Stimulated activated CD8-positive, alpha-beta memory T cell treated with anti-CD3 and anti-CD28 coated beads, Interleukin-4, amount 100 ng/mL, for 48 hours (primary cell): ENCODE data around the gene USH1G.
"Not testable (repeated sequence)": the region's sequence is repeated elsewhere in the genome, so short reads cannot be mapped to it uniquely, and the experiment has no call there.

ENCODE experiments used
- DNase-seq: peaks from one replicate; pipeline ENCODE4 v3.0.0-alpha.2; 2020

The USH1G gene

DNA sequence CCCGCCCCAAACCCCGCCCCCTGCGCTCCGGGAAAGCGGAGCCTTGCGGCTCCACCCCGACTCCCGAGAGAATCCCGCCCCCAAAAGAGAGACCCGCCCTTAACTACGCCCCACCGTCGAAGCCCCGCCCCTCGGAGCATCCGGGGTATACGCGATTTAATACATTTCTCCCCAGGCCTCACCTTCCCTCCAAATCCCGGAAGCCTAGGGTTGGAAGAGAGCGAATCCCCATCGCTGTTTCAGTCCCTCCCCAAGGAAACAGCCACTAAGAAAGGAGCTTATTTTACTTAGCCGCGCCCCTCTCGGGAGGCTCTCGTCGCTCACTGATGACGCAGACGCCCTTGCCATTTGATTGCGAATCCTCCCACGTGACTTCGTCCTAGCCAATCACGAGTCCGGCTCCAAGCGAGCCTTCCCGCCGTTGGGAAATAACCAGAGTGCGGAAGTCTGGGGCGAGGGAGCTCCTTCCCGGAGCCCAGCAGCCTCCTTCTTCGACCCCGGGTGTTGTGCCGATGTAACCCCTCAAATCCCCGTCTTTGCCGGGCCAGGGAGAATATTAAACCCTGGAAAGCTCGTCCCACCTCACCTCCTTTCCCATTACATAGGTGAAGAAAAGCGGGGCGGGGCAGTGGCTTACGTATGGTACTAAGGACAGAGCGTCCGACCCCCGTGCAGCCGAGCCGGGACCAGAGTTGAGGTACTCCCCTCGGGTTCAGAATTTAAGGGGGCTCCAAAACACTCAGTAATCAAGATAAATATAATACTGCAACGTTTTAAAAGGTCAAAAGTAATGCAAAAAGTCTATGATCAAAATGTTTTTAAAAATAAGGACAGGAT, 49.8 kb downstream of the USH1G start:
- DNase-seq: peak; percentile 100

DNA sequence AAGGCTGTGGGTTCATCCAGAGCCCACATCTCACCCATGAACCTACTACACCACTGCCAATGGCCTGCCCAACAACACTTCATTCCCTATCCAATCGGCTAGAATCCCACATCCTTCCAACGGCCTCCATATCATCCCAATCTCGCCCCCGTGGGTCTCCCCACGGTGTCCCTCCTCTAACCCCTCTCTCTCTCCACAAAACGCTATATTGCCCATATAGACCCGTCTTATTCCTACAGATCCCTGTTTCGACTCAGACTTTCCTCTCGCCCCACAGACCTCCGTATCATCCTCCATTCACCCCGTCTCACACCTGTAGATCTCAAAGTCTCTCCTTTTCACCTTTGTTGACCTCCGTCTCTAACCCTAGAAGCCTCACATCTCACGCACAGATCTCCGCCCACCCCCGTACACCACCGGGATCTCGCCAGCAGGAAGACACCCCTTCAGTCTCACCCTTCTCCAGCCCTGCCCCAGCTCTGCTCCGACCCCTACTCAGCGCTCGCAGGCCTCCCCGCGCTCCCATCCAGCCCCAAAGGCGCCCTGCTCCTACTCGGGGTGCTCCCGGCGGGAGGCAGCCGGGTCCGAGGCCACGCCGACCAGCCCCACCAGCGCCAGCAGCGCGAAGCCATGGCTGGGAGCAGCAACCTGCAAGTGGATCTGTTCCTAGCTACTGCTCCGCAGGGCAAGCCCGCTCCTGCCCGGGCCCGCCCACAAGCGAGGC, 50.6 kb downstream of the USH1G start, which contains the start of gene FDXR:
FDXR (minus strand) TSS at position 682 of the 724 bp plus-strand sequence; CDS start at position 632, 50 bp downstream.
- no peak for DNase-seq

DNA sequence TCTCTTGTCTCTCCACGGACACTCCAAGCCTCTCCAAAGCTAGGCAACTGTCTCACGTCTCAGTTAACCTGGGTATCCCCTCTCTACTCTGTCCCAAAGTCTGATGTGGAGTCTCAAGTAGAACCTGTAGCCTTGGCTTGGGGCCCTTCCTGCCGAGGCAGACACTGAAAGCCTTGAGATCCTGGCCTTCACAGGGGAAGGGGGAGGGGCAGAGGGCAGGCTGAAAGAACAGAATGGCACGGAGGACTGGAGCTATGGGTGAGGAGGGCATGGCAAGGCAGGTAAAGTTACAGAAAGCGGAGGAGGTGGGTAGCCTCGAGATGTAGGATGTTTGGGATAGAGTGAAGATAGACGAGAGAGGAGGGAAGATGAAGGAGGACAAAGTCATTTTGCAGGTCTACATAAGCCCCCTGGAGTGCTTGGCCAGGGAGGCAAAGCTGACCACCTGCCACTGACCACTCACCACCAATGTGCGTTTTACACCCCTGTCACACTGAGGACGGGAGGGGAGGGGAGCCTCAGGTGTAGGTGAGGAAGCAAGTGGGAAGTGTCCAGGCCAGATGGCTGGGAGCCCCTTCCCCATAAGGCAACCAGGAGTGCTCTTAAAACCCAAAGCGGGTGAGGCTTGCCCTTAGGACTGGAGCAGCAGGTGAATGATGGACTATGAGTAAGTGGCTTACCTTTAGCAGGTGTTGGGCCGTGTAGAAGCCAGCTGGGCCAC, 51.5 kb downstream of the USH1G start:
- no peak for DNase-seq

DNA sequence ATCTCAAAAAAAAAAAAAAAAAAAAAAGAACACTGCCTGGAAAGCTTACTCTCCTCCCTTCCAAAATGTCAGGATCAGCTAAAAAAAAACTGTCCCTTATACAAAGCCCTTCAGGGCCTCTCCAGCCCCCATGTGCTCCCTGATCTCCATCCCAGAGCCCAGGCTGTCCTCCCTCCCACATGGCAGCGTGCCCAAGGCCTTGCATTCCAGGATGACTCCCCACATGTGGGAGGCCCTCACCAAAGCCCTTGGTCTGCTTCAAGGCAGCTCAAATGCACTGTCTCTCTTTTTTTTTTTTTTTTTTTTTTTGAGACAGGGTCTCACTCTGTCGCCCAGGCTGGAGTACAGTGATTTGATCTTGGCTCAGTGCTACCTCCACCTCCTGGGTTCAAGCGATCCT, 52.5 kb downstream of the USH1G start:
- no peak for DNase-seq

DNA sequence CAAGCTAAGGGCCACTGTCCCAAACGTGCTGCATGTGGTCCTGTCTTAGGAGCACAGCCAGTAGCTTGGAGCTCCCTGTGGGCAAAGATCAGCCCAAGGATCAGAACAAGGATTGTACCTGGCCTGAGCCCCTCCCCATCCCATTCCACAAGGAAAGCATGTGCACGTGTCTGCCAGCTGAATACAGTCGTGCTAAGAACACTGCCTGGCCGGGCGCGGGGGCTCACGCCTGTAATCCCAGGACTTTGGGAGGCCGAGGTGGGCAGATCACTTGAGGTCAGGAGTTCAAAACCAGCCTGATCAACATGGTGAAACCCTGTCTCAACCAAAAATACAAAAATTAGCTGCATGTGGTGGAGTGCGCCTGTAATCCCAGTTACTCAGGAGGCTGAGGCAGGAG, 53.0 kb downstream of the USH1G start:
- DNase-seq: not testable (repeated sequence)

DNA sequence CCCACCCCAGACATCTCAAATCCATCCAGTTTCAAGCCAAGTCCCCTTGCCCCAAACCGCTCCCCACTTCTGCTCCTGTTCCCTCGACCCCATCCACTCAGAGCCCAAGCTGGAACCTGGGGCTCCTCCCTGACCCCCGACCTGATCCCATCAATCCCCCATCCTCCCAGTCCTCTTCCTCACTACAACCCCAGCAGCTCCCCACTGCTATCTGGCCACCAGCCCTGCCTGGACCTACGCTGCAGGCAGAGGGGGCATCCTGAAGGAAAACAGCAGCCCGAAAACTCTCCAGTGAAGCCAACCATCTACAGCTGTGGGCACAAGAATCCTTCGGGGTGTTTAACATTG, 54.2 kb downstream of the USH1G start:
- no peak for DNase-seq

DNA sequence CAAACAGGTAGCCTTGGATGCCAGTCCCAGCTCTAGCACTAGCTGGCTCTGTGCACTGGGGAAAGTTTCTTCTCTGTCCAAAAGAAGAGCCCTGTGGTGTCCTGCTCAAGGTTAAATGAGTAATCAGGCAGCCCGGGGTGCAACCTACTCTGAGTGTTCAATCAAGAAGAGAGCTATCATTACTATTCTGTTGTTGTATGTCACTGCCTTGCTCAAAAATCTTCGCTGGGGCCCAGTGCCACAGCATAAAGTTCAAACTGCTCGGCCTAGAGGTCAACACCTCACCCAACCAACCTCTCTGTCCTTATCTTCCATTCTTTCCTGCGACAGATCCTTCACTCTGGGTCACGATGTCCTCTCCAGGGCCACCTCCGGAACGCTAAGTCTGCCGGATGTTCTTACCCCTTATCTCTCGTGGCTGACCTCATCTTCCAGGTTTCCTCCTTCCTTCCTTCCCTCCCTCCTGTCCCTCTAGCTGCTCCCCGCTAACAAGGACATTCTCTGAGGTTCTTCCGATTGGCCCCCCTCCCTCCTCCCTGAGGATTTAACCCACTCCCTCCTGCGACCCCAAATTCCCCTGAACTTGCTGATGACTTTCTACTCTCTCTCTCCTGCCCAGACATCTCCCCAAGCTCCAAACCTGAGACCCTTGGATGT, 54.7 kb downstream of the USH1G start:
- DNase-seq: no peak

DNA sequence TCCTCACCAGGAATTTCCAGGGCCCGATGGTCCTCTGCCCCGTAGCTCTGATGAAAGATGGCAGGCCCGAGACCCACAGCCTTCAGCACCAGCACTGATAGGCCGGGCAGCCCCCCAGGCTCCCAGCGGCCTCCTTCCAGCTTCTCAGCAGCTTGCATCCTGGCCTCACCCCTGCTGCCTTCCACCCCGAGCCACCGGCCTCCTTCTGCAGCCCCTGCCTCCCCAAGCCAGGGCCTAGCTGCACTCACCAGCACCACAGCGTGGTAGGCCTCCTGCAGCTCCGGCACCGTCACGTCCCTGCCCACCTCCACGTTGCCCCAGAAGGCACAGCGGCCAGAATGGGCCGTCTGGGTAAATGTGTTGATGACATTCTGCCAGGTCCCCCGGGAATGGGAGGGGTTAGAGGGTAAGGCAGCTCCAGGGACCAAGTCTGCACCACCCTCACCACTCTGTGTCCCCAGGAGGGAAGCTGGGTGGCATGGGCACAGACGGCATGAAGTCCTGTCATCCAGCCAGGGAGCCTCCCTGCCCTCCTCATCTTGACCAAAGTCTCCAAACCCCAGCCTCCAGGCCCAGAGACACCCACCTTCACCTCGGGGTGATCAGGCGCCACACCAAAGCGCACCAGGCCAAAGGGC, 56.7 kb downstream of the USH1G start:
- DNase-seq: no peak
